Hematopoietic multipotent progenitor cell treated with erythropoietin and hydrocortisone succinate and interleukin-3 and kit ligand, for 17 days (in vitro differentiated cells): ENCODE results near the gene TPSG1.
"Not testable (repeated sequence)": the region's sequence is repeated elsewhere in the genome, so short reads cannot be mapped to it uniquely, and the experiment has no call there.

Source experiments
- DNase-seq: peaks from one replicate; pipeline ENCODE4 v3.0.0-alpha.2; 2015; ENCODE audit warnings: low spot score

The TPSG1 gene

GRCh38 chr16:1225051-1225451 is at the start of gene TPSG1:
TSS of gene TPSG1 (minus strand) at chr16:1225268. CDS start at chr16:1225252, 16 bp downstream.
- no peak for DNase-seq

DNA sequence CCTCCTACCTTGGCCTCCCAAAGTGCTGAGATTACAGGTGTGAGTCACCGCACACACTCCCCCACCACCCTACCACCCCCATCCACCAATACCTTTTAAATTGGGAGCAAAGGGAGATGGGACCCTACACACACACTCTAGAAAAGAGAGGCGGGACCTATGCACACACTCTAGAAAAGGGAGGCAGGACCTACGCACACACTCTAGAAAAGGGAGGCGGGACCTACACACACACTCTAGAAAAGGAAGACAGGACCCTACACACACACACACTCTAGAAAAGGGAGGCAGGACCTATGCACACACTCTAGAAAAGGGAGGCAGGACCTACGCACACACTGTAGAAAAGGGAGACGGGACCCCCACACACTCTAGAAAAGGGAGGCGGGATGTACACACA is 49.7 kb upstream of the TPSG1 start:
- DNase-seq, result no peak

- DNase-seq, result no peak
Observed at GRCh38 chr16:1273816-1274215, 48.7 kb upstream of the TPSG1 start.

- no peak for DNase-seq
Observed at GRCh38 chr16:1272453-1273198, 47.6 kb upstream of the TPSG1 start.

- peak; percentile 78 for DNase-seq
Observed at GRCh38 chr16:1271724-1272413, 46.8 kb upstream of the TPSG1 start.

DNA sequence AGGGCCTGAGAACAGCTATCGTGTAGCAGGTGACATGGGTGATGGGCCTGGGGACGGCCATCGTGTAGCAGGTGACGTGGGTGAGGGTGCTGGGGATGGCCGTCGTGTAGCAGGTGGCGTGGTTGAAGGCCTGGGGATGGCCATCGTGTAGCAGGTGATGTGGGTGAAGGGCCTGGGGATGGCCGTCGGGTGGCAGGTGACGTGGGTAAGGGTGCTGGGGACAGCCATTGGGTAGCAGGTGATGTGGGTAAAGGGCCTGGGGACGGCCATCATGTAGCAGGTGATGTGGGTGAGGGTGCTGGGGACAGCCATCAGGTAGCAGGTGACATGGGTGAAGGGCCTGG is 46.3 kb upstream of the TPSG1 start:
- DNase-seq, result no peak

- not testable (repeated sequence) for DNase-seq
Observed at GRCh38 chr16:1269418-1269817, 44.4 kb upstream of the TPSG1 start.

- DNase-seq, result no peak
Observed at GRCh38 chr16:1265826-1266225, 40.8 kb upstream of the TPSG1 start.

- no peak for DNase-seq
Observed at GRCh38 chr16:1265090-1265630, 40.1 kb upstream of the TPSG1 start.

GRCh38 chr16:1264345-1265089 is 39.4 kb upstream of the TPSG1 start:
- no peak for DNase-seq

GRCh38 chr16:1263591-1264344 is 38.7 kb upstream of the TPSG1 start:
- no peak for DNase-seq

DNA sequence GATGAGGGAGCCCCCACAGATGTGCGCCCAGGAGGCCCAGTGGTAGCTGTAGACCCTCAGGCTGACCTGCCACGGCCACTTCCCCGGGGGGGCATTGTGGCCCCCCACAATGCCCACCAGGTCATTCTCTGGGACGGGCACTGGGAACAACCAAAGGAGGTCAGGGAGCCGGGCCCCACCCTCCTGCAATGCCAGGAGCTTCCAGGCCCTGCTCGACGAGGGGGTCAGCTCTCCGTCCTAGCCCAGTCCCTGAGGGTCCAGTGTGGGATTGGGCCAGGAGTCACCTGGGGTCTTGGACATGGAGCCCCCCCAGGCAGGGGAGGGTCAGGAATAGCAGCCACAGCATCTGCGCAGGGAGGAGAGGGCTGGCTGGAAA is 37.8 kb upstream of the TPSG1 start:
- DNase-seq, result no peak

GRCh38 chr16:1262210-1262845 is 37.3 kb upstream of the TPSG1 start:
- DNase-seq, result no peak

GRCh38 chr16:1261131-1261892 is 36.2 kb upstream of the TPSG1 start:
- no peak for DNase-seq

DNA sequence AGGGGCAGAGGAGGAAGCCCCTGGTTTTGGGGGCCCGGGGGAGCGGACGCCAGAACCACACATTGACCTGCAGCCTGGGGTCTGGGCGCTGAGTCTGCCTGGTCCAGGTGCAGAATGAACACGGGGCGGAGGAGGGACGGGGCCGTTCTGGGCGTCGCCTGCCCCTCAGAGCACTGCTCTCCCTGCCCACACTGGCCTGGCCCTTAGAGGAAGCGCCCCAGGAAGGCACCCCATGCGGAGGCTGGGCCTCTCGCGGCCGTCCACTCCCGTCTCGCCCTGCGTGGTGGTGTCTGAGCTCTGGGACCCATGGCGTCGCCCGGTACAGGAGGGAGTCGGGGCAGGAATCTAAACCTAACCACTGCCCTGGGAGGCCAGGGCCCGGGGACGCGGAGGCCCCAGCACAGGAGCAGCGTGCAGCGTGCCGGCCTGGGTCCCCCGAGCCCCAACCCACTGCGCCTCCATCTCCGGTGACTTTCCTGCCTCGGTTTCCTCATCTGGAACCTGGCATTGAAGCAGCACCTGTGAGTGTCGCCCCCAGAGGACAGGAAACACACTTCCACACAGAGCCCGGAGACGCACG is 35.1 kb upstream of the TPSG1 start:
- no peak for DNase-seq

DNA sequence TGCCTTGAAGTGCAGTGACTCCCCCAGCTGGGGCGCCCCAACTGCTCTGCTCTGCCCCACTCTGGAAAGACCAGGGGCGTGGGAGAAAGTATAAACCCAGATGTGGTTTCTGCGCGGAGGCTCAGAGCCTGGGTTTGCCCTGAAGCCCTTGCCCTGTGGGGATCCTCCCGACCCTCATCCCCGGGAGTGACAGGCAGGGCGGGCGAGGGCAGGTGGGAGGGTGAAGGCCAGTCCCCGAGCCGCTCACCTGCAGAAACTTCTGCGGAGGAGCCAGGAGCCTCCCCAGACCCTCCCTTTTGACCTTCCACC is 34.6 kb upstream of the TPSG1 start:
- DNase-seq, result no peak

DNA sequence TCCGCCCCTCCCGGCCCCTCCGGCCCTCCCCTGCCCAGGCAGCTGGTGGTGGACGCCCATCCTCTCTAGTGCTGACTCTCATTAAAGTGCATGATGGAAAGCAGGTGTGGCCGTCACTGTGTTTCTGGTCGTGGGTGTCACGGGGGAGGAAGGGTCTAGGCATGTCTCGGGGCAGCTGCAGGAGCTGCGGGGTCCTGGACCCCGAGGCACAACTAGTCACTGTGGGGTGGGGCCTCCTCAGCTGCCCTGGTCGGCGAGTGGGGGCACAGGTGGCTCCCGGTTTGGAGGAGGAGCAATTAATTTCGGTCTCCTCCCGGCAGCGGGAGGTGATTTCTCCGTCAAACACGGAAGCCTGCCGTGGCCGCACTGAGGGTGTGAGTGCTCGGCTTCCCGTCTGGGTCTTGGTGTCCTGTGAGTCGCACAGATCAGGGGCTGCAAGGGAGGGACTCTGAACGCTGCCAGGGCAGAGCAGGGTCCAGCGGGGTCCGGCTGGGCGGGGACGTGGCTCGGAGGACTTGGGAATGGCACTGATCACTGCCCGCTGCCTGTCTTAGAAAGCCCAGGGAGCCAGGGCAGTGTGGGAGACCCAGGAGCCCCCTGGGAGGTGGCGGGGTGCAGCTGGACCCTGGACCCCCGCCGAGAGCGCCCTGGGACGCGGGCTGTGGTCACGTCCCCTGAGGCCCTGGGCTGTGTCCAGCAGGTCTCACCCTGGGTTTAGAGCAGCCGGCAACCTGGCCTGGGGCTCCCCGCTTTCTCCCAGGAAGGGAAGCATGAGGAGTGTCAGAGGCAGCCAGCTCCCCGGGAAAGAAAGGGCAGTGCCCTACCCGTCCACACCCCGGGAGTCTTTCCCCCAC is 34.1 kb upstream of the TPSG1 start:
- DNase-seq, result no peak

GRCh38 chr16:1258225-1258600 is 33.1 kb upstream of the TPSG1 start:
- no peak for DNase-seq

GRCh38 chr16:1257561-1258224 is 32.6 kb upstream of the TPSG1 start:
- no peak for DNase-seq
